IPS DF 19.7 (cell line): Measurements from ENCODE around the gene MTTP.

Source experiments
- DNase-seq: peaks from one replicate; pipeline ENCODE4 v3.0.0-alpha.2; 2013; ENCODE audit warnings: low read depth, low spot score

Gene MTTP

DNA sequence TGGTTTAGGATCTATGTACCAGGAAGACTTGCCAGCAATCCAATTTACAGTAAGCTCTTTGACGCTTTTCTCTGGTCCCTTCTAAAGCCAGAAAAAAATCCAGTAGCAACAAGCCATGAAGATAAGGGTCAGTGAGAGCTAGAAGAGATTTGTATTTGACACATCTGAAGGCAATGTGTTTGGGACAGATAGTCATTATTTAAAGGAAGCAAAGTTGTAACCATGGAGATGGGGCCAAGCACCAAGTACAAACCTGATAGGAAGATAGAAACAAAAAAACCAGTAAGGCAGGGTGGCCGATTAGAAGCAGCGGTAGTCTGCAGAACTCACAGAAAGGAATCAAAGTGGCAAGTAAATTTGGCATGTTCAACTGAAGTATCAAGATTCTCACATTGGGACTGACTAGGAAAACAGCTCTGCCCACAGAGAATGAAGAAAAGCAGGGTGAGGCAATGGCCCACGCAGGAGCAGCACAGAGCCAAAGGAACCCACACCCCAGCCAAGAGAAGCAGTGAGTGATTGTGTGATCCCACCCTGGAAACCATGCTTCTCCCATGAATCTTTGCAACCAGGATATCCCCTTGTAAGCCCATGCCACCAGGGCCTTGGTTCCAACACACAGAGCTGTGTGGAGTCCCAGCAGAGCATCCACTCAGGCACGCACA, 95.9 kb downstream of the MTTP start:
- no peak for DNase-seq
